ENCODE results near the gene TERT. TPM values are rescaled to one million over a fixed set of nuclear protein-coding genes. Genes with fewer than 3 reads are reported as not detected.
"Not testable (repeated sequence)": the region's sequence is repeated elsewhere in the genome, so short reads cannot be mapped to it uniquely, and the experiment has no call there.

The TERT gene
- polyA plus RNA-seq (2012; ENCODE audit: missing spikeins) = 0.15 TPM

- no peak for TF ChIP-seq TAF1 (IDR thresholded peaks at IDR 0.05; ENCODE audit: borderline replicate concordance, low read depth, low read length)
- no peak for TF ChIP-seq POLR2AphosphoS5 (IDR thresholded peaks at IDR 0.05; ENCODE audit: low read depth, low read length)
- no peak for TF ChIP-seq POLR2A (IDR thresholded peaks at IDR 0.05; ENCODE audit: low read depth, low read length)
- no peak for DNase-seq (ENCODE audit: insufficient read length)
- FAIRE-seq = no peak
Measured at GRCh38 chr5:1294835-1295649, at the start of gene TERT. Gene TERT (minus strand): TSS chr5:1295068. CDS start chr5:1294989, 79 bp downstream.

GRCh38 chr5:1343931-1344901 is 49.3 kb upstream of the TERT start:
- TF ChIP-seq TAF1 (IDR thresholded peaks at IDR 0.05; ENCODE audit: borderline replicate concordance, low read depth, low read length) (no peak), POLR2AphosphoS5 (IDR thresholded peaks at IDR 0.05; ENCODE audit: low read depth, low read length) (no peak), POLR2A (IDR thresholded peaks at IDR 0.05; ENCODE audit: low read depth, low read length) (no peak)
- DNase-seq (ENCODE audit: insufficient read length) (no peak), FAIRE-seq (peak; percentile 48)

- FAIRE-seq (no peak), DNase-seq (ENCODE audit: insufficient read length) (no peak)
- TF ChIP-seq POLR2AphosphoS5 (IDR thresholded peaks at IDR 0.05; ENCODE audit: low read depth, low read length) = no peak
- TF ChIP-seq POLR2A (IDR thresholded peaks at IDR 0.05; ENCODE audit: low read depth, low read length) = no peak
- TF ChIP-seq TAF1 (IDR thresholded peaks at IDR 0.05; ENCODE audit: borderline replicate concordance, low read depth, low read length) = no peak
Measured at GRCh38 chr5:1343315-1343751, 48.5 kb upstream of the TERT start.

- not testable (repeated sequence) for DNase-seq (ENCODE audit: insufficient read length); FAIRE-seq
Measured at GRCh38 chr5:1342711-1343110, 47.8 kb upstream of the TERT start.

- TF ChIP-seq TAF1 (IDR thresholded peaks at IDR 0.05; ENCODE audit: borderline replicate concordance, low read depth, low read length) (no peak), POLR2AphosphoS5 (IDR thresholded peaks at IDR 0.05; ENCODE audit: low read depth, low read length) (no peak), POLR2A (IDR thresholded peaks at IDR 0.05; ENCODE audit: low read depth, low read length) (no peak)
- no peak for FAIRE-seq
- DNase-seq (ENCODE audit: insufficient read length) = no peak
Measured at GRCh38 chr5:1342268-1342667, 47.4 kb upstream of the TERT start.

- no peak for TF ChIP-seq POLR2A (IDR thresholded peaks at IDR 0.05; ENCODE audit: low read depth, low read length)
- no peak for TF ChIP-seq POLR2AphosphoS5 (IDR thresholded peaks at IDR 0.05; ENCODE audit: low read depth, low read length)
- no peak for TF ChIP-seq TAF1 (IDR thresholded peaks at IDR 0.05; ENCODE audit: borderline replicate concordance, low read depth, low read length)
- DNase-seq (ENCODE audit: insufficient read length) (no peak), FAIRE-seq (no peak)
Measured at GRCh38 chr5:1341863-1342262, 47.0 kb upstream of the TERT start.

GRCh38 chr5:1339818-1340210 is 44.9 kb upstream of the TERT start:
- FAIRE-seq; DNase-seq (ENCODE audit: insufficient read length): not testable (repeated sequence)

- not testable (repeated sequence) for DNase-seq (ENCODE audit: insufficient read length); FAIRE-seq
Measured at GRCh38 chr5:1339139-1339817, 44.4 kb upstream of the TERT start.

GRCh38 chr5:1338506-1339070 is 43.7 kb upstream of the TERT start:
- DNase-seq (ENCODE audit: insufficient read length) (no peak), FAIRE-seq (no peak)
- TF ChIP-seq TAF1 (IDR thresholded peaks at IDR 0.05; ENCODE audit: borderline replicate concordance, low read depth, low read length) (no peak), POLR2A (IDR thresholded peaks at IDR 0.05; ENCODE audit: low read depth, low read length) (no peak), POLR2AphosphoS5 (IDR thresholded peaks at IDR 0.05; ENCODE audit: low read depth, low read length) (no peak)

GRCh38 chr5:1338196-1338490 is 43.3 kb upstream of the TERT start:
- FAIRE-seq = no peak
- no peak for DNase-seq (ENCODE audit: insufficient read length)
- TF ChIP-seq TAF1 (IDR thresholded peaks at IDR 0.05; ENCODE audit: borderline replicate concordance, low read depth, low read length) (no peak), POLR2AphosphoS5 (IDR thresholded peaks at IDR 0.05; ENCODE audit: low read depth, low read length) (no peak), POLR2A (IDR thresholded peaks at IDR 0.05; ENCODE audit: low read depth, low read length) (no peak)

- FAIRE-seq (no peak), DNase-seq (ENCODE audit: insufficient read length) (no peak)
- TF ChIP-seq POLR2AphosphoS5 (IDR thresholded peaks at IDR 0.05; ENCODE audit: low read depth, low read length) = no peak
- no peak for TF ChIP-seq POLR2A (IDR thresholded peaks at IDR 0.05; ENCODE audit: low read depth, low read length)
- no peak for TF ChIP-seq TAF1 (IDR thresholded peaks at IDR 0.05; ENCODE audit: borderline replicate concordance, low read depth, low read length)
Measured at GRCh38 chr5:1337489-1338195, 42.8 kb upstream of the TERT start.
